HepG2 (cell line): ENCODE results near the gene ITIH1. TPM values are rescaled to one million over a fixed set of nuclear protein-coding genes. Genes with fewer than 3 reads are reported as not detected.
A peak's percentile ranks its signal among the peaks of the same experiment; 100 is the strongest.

Experiments used
- ATF7 ChIP-seq, 2 experiments: fragments of 450-650 bp in 1 of 2; sonication (generic) in 1 of 2; formaldehyde crosslinking in 1 of 2; IDR thresholded peaks; 2 replicates each; pipeline versions ENCODE4 v1.4.0 to v1.6.1; 2016 to 2020; ENCODE audit warnings: antibody characterized with exemption in 1 of 2, mild to moderate bottlenecking in 1 of 2, missing genetic modification reagents in 1 of 2
- CAMTA2 ChIP-seq: sonication (generic); formaldehyde crosslinking; IDR thresholded peaks from 2 replicates; pipeline ENCODE4 v1.4.0; 2020; ENCODE audit warnings: mild to moderate bottlenecking, missing genetic modification reagents, borderline replicate concordance
- FOSL1 ChIP-seq: sonication (generic); formaldehyde crosslinking; IDR thresholded peaks from 2 replicates; pipeline ENCODE4 v1.9.0; 2021; ENCODE audit warnings: missing genetic modification reagents, borderline replicate concordance
- HOXA9 ChIP-seq: sonication (generic); formaldehyde crosslinking; IDR thresholded peaks from 2 replicates; pipeline ENCODE4 v1.8.1; 2022; ENCODE audit warnings: missing genetic modification reagents, mild to moderate bottlenecking, moderate library complexity, borderline replicate concordance
- KAT7 ChIP-seq: IDR thresholded peaks from 2 replicates; pipeline ENCODE4 v1.6.1; 2018; ENCODE audit warnings: borderline replicate concordance, missing compliant biosample characterization
- KDM3A ChIP-seq: IDR thresholded peaks from 2 replicates; pipeline ENCODE4 v1.6.1; 2018; ENCODE audit warnings: low read depth, missing compliant biosample characterization
- ZNF333 ChIP-seq: sonication (generic); formaldehyde crosslinking; IDR thresholded peaks from 2 replicates; pipeline ENCODE4 v1.4.0; 2020; ENCODE audit warnings: mild to moderate bottlenecking, missing genetic modification reagents, borderline replicate concordance
- ZNF788 ChIP-seq: sonication (generic); formaldehyde crosslinking; IDR thresholded peaks from 2 replicates; pipeline ENCODE4 v1.5.0; 2020; ENCODE audit warnings: mild to moderate bottlenecking, missing genetic modification reagents, borderline replicate concordance
- ZNF841 ChIP-seq: sonication (generic); formaldehyde crosslinking; IDR thresholded peaks from 2 replicates; pipeline ENCODE4 v1.8.1; 2023; ENCODE audit warnings: missing genetic modification reagents, borderline replicate concordance
- polyA plus RNA-seq, 8 experiments: library from polyadenylated mRNA; depleted of rRNA in 3 of 8; stranded (reverse) in 7 of 8; unstranded in 1 of 8; fragments of >200 nt; fragmentation: Illumina TruSeq in 4 of 8; extraction: Trizol in 4 of 8; gene quantifications; 2 replicates each; pipeline versions ENCODE4 v1.2.1 to v1.2.3, GENCODE V29; 2011 to 2016; ENCODE audit warnings: low read depth in 4 of 8, missing spikeins in 1 of 8, mixed read lengths in 1 of 8; ENCODE audit not compliant: insufficient read depth in 1 of 8
- total RNA-seq, 5 experiments: library from RNA; depleted of rRNA; stranded (reverse); fragments of >200 nt; fragmentation: Illumina TruSeq; extraction: Trizol; gene quantifications; 2 replicates each; pipeline ENCODE4 v1.2.3, GENCODE V29; 2016; ENCODE audit warnings: low read depth in 1 of 5
- TF ChIP-seq, protein P1 (sequence below): sonication (generic); formaldehyde crosslinking; IDR thresholded peaks from 2 replicates; pipeline ENCODE4 v1.5.0; 2020; ENCODE audit warnings: mild to moderate bottlenecking, missing genetic modification reagents, borderline replicate concordance
- TF ChIP-seq, protein P2 (sequence below): sonication (generic); formaldehyde crosslinking; IDR thresholded peaks from 2 replicates; pipeline ENCODE4 v1.5.0; 2020; ENCODE audit warnings: mild to moderate bottlenecking, missing genetic modification reagents, moderate library complexity
- TF ChIP-seq, protein P3 (sequence below): sonication (generic); formaldehyde crosslinking; IDR thresholded peaks from 2 replicates; pipeline ENCODE4 v1.5.1; 2020; ENCODE audit warnings: missing genetic modification reagents, mild to moderate bottlenecking, borderline replicate concordance
- TF ChIP-seq, protein P4 (sequence below): sonication (generic); formaldehyde crosslinking; IDR thresholded peaks from 2 replicates; pipeline ENCODE4 v1.4.0; 2020; ENCODE audit warnings: missing genetic modification reagents, borderline replicate concordance
- TF ChIP-seq, protein P5 (sequence below): sonication (generic); formaldehyde crosslinking; IDR thresholded peaks from 2 replicates; pipeline ENCODE4 v1.5.0; 2020; ENCODE audit warnings: missing genetic modification reagents
- TF ChIP-seq, protein P6 (sequence below): sonication (generic); formaldehyde crosslinking; IDR thresholded peaks from 2 replicates; pipeline ENCODE4 v1.4.0; 2020; ENCODE audit warnings: missing genetic modification reagents

ITIH1 gene
- total and polyA plus RNA-seq, 2 of the 13 experiments (the other 11 are each of a cell fraction or from before 2014, with no cell fraction given), result 12.3 to 19.6 TPM

DNA sequence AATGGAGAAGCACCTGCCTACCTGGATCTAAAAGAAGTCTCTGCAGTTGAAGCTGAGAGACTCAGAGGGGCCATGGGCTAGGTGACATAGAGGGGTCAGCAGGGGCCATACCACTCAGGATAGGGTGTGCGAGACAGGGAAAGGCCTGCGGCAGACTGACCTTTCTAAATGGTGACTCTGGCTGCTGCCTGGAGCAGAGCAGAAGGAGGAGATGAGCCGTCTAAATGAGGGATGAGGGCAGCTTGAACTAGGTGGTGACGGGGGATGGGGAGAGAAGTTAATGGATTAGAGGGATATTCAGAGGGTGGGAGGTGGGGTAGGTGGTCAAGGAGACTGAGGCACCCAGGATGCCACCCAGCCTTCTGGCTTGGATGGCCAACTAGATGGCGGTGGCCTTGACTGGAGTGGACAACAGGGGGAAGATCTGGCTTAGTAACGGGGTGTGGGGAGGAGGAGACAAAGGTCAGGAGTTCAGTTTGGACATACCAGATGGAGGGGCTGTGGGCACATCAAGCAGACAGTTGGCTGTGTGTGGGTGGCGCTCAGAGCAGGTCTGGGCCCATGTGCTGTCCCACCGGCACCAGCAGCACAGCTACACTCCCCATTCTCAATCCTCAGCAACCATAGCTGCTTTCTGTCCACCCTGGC is 3.2 kb upstream of the ITIH1 start (continued):
- TF ChIP-seq, protein P1, sequence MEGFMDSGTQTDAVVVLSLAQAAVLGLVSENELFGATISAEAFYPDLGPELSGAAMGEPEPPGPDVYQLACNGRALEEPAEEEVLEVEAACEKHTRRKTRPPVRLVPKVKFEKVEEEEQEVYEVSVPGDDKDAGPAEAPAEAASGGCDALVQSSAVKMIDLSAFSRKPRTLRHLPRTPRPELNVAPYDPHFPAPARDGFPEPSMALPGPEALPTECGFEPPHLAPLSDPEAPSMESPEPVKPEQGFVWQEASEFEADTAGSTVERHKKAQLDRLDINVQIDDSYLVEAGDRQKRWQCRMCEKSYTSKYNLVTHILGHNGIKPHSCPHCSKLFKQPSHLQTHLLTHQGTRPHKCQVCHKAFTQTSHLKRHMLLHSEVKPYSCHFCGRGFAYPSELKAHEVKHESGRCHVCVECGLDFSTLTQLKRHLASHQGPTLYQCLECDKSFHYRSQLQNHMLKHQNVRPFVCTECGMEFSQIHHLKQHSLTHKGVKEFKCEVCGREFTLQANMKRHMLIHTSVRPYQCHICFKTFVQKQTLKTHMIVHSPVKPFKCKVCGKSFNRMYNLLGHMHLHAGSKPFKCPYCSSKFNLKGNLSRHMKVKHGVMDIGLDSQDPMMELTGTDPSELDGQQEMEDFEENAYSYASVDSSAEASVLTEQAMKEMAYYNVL, result 0 out of 2 replicates have a peak, but pooled peaks have one; percentile 51
- TF ChIP-seq, protein P2, sequence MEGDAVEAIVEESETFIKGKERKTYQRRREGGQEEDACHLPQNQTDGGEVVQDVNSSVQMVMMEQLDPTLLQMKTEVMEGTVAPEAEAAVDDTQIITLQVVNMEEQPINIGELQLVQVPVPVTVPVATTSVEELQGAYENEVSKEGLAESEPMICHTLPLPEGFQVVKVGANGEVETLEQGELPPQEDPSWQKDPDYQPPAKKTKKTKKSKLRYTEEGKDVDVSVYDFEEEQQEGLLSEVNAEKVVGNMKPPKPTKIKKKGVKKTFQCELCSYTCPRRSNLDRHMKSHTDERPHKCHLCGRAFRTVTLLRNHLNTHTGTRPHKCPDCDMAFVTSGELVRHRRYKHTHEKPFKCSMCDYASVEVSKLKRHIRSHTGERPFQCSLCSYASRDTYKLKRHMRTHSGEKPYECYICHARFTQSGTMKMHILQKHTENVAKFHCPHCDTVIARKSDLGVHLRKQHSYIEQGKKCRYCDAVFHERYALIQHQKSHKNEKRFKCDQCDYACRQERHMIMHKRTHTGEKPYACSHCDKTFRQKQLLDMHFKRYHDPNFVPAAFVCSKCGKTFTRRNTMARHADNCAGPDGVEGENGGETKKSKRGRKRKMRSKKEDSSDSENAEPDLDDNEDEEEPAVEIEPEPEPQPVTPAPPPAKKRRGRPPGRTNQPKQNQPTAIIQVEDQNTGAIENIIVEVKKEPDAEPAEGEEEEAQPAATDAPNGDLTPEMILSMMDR, result peak; percentile 39
- 0 out of 2 replicates have a peak, but pooled peaks have one; percentile 47 for TF ChIP-seq ZNF333
- TF ChIP-seq KAT7 (CRISPR knock-in tag), result 0 out of 2 replicates have a peak, but pooled peaks have one; percentile 42
- TF ChIP-seq HOXA9, result no peak
- TF ChIP-seq, protein P3, sequence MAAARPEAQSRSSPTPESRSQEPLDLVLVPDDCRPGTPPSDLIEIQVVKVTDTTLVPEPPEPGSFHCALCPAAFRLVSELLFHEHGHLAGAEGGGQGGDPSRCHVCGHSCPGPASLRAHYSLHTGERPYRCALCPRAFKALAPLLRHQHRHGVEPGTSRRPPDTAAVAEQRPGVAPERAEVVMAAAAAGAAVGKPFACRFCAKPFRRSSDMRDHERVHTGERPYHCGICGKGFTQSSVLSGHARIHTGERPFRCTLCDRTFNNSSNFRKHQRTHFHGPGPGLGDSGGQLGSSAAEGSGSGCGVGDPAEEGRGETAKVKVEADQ (CRISPR knock-in tag), result no peak
- TF ChIP-seq FOSL1, result no peak
- TF ChIP-seq, protein P4, sequence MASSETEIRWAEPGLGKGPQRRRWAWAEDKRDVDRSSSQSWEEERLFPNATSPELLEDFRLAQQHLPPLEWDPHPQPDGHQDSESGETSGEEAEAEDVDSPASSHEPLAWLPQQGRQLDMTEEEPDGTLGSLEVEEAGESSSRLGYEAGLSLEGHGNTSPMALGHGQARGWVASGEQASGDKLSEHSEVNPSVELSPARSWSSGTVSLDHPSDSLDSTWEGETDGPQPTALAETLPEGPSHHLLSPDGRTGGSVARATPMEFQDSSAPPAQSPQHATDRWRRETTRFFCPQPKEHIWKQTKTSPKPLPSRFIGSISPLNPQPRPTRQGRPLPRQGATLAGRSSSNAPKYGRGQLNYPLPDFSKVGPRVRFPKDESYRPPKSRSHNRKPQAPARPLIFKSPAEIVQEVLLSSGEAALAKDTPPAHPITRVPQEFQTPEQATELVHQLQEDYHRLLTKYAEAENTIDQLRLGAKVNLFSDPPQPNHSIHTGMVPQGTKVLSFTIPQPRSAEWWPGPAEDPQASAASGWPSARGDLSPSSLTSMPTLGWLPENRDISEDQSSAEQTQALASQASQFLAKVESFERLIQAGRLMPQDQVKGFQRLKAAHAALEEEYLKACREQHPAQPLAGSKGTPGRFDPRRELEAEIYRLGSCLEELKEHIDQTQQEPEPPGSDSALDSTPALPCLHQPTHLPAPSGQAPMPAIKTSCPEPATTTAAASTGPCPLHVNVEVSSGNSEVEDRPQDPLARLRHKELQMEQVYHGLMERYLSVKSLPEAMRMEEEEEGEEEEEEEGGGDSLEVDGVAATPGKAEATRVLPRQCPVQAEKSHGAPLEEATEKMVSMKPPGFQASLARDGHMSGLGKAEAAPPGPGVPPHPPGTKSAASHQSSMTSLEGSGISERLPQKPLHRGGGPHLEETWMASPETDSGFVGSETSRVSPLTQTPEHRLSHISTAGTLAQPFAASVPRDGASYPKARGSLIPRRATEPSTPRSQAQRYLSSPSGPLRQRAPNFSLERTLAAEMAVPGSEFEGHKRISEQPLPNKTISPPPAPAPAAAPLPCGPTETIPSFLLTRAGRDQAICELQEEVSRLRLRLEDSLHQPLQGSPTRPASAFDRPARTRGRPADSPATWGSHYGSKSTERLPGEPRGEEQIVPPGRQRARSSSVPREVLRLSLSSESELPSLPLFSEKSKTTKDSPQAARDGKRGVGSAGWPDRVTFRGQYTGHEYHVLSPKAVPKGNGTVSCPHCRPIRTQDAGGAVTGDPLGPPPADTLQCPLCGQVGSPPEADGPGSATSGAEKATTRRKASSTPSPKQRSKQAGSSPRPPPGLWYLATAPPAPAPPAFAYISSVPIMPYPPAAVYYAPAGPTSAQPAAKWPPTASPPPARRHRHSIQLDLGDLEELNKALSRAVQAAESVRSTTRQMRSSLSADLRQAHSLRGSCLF (CRISPR knock-in tag), result no peak
- TF ChIP-seq KDM3A (CRISPR knock-in tag), result no peak
- no peak for TF ChIP-seq ATF7 (IDR thresholded peaks at IDR 0.05)
- TF ChIP-seq ATF7 (CRISPR knock-in tag; IDR thresholded peaks at IDR 0.05), result no peak
- TF ChIP-seq CAMTA2 (CRISPR knock-in tag), result 0 out of 2 replicates have a peak, but pooled peaks have one; percentile 59
- TF ChIP-seq, protein P5, sequence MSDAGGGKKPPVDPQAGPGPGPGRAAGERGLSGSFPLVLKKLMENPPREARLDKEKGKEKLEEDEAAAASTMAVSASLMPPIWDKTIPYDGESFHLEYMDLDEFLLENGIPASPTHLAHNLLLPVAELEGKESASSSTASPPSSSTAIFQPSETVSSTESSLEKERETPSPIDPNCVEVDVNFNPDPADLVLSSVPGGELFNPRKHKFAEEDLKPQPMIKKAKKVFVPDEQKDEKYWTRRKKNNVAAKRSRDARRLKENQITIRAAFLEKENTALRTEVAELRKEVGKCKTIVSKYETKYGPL (CRISPR knock-in tag), result no peak
- TF ChIP-seq ZNF788 (CRISPR knock-in tag), result 0 out of 2 replicates have a peak, but pooled peaks have one; percentile 13
- TF ChIP-seq ZNF841 (CRISPR knock-in tag), result no peak
- TF ChIP-seq, protein P6, sequence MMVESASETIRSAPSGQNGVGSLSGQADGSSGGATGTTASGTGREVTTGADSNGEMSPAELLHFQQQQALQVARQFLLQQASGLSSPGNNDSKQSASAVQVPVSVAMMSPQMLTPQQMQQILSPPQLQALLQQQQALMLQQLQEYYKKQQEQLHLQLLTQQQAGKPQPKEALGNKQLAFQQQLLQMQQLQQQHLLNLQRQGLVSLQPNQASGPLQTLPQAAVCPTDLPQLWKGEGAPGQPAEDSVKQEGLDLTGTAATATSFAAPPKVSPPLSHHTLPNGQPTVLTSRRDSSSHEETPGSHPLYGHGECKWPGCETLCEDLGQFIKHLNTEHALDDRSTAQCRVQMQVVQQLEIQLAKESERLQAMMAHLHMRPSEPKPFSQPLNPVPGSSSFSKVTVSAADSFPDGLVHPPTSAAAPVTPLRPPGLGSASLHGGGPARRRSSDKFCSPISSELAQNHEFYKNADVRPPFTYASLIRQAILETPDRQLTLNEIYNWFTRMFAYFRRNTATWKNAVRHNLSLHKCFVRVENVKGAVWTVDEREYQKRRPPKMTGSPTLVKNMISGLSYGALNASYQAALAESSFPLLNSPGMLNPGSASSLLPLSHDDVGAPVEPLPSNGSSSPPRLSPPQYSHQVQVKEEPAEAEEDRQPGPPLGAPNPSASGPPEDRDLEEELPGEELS, result no peak
